GM19240 (cell line): ENCODE results near the gene ATP8A2.
"Not testable (repeated sequence)": the region's sequence is repeated elsewhere in the genome, so short reads cannot be mapped to it uniquely, and the experiment has no call there.

Experiments used
- DNase-seq: peaks from one replicate; pipeline ENCODE4 v3.0.0; 2011; ENCODE audit warnings: low spot score; ENCODE audit not compliant: insufficient read length

Gene ATP8A2

GRCh38 chr13:25541434-25542123 is 169.8 kb downstream of the ATP8A2 start:
- no peak for DNase-seq

GRCh38 chr13:25548991-25549390 is 177.2 kb downstream of the ATP8A2 start:
- not testable (repeated sequence) for DNase-seq

GRCh38 chr13:25561812-25562211 is 190.0 kb downstream of the ATP8A2 start:
- DNase-seq = no peak

GRCh38 chr13:25570185-25570584 is 198.4 kb downstream of the ATP8A2 start:
- DNase-seq = no peak

- DNase-seq = no peak
These were observed 199.5 kb downstream of the ATP8A2 start for GRCh38 chr13:25571237-25571636.

GRCh38 chr13:25572171-25572570 is 200.4 kb downstream of the ATP8A2 start:
- DNase-seq = not testable (repeated sequence)

GRCh38 chr13:25574437-25575411 is 202.9 kb downstream of the ATP8A2 start:
- peak; percentile 31 for DNase-seq

- DNase-seq = no peak
These were observed 203.8 kb downstream of the ATP8A2 start for GRCh38 chr13:25575562-25575961.

GRCh38 chr13:25578526-25578925 is 206.8 kb downstream of the ATP8A2 start:
- no peak for DNase-seq

- DNase-seq = no peak
These were observed 207.4 kb downstream of the ATP8A2 start for GRCh38 chr13:25579221-25579620.

GRCh38 chr13:25581351-25581750 is 209.6 kb downstream of the ATP8A2 start:
- no peak for DNase-seq

- no peak for DNase-seq
These were observed 212.3 kb downstream of the ATP8A2 start for GRCh38 chr13:25584087-25584486.

GRCh38 chr13:25585000-25585399 is 213.2 kb downstream of the ATP8A2 start:
- no peak for DNase-seq

- no peak for DNase-seq
These were observed 215.7 kb downstream of the ATP8A2 start for GRCh38 chr13:25587326-25587980.

- no peak for DNase-seq
These were observed 216.7 kb downstream of the ATP8A2 start for GRCh38 chr13:25588336-25589060.

- DNase-seq = no peak
These were observed 226.6 kb downstream of the ATP8A2 start for GRCh38 chr13:25598421-25598820.

GRCh38 chr13:25602176-25602575 is 230.4 kb downstream of the ATP8A2 start:
- DNase-seq = no peak

GRCh38 chr13:25604106-25604505 is 232.3 kb downstream of the ATP8A2 start:
- DNase-seq = no peak

GRCh38 chr13:25607096-25607495 is 235.3 kb downstream of the ATP8A2 start:
- DNase-seq = no peak

- no peak for DNase-seq
These were observed 236.4 kb downstream of the ATP8A2 start for GRCh38 chr13:25608181-25608580.

- DNase-seq = no peak
These were observed 244.9 kb downstream of the ATP8A2 start for GRCh38 chr13:25616674-25617073.
